ENCODE measurements around the gene ASTN1. TPM values are rescaled to one million over a fixed set of nuclear protein-coding genes. Genes with fewer than 3 reads are reported as not detected.

The ASTN1 gene
- total and polyA plus RNA-seq, 5 donors: 0.11 to 0.28 (median 0.12) TPM

DNA sequence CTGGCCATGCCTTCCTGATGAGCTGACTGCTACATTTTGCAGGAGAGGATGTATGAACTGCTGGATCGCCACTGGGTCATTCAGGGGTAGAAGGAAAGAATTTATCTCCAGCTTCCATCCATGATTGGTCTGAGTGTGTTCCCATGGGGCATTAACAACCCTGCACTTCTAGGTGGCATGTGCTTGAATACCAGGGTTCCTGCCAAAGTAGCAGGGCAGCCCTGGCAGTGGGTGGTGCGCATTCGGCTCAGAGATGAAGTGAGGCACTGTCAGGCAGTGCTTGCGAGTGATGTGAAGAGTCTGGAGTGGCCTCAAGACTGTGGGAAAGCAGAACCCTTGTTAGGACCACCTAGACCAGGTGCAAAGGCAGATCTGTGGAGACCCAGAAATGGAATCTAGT lies 294.9 kb downstream of the ASTN1 start:
- H3K4me1 ChIP-seq (ENCODE audit: control insufficient read depth, insufficient read depth, low read length): no peaks in the 10 kb centered on the region
- WGBS: 71% methylated on average over 4 of the region's 4 CpGs
- H3K9me3 ChIP-seq (ENCODE audit: control insufficient read depth, low read length): no peaks in the 10 kb centered on the region
- no peaks in the 10 kb centered on the region for H3K27me3 ChIP-seq (ENCODE audit: control insufficient read depth, insufficient read depth)
- ATAC-seq (peak; percentile 45 to 66), DNase-seq (no peak)
- H3K27ac ChIP-seq (ENCODE audit: low read length): no peak overlapping the region
- intact Hi-C loops (cut with DNase I): no loop called here
- no peak overlapping the region for H3K4me3 ChIP-seq (ENCODE audit: low read length)

DNA sequence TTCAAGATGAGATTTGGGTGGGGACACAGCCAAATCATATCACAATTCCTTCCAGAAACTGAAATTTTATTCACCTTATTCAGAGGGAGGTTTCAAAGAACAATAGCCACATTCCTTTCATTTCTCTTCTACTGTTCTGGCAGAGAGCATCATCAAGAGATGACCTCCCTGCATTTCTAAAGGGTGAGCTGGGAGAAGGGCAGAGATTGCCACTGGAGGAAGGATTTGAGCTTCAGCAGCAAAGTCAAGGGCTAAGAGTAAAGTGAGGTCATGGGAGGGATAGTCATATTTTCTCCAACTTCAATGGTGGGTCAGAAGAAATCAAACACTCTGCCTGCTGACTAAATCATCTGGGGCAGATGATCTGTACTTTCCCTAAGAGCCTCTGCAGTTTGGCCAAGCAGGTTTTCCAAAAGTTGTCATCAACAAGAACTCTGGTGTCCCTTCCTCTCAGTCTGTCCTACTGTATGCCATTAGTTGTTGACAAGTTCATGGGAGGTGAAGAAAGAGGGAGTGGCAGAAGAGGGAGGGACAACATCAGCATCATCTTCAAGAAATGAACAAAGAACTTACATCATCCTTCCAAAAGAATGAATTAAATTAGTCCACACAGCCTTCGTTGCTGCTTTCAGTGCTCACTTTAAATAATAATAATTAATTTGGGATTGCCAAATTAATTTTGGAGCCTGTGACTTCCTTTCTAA lies 298.3 kb downstream of the ASTN1 start:
- 70% methylated on average over 1 of the region's 1 CpG for WGBS
- H3K27me3 ChIP-seq (ENCODE audit: control insufficient read depth, insufficient read depth): no peaks in the 10 kb centered on the region
- DNase-seq (no peak), ATAC-seq (no peak)
- intact Hi-C loops (cut with DNase I): no loop called here
- no peaks in the 10 kb centered on the region for H3K9me3 ChIP-seq (ENCODE audit: control insufficient read depth, low read length)
- H3K27ac ChIP-seq (ENCODE audit: low read length): no peak overlapping the region
- H3K4me1 ChIP-seq (ENCODE audit: control insufficient read depth, insufficient read depth, low read length): no peaks in the 10 kb centered on the region
- no peak overlapping the region for H3K4me3 ChIP-seq (ENCODE audit: low read length)

DNA sequence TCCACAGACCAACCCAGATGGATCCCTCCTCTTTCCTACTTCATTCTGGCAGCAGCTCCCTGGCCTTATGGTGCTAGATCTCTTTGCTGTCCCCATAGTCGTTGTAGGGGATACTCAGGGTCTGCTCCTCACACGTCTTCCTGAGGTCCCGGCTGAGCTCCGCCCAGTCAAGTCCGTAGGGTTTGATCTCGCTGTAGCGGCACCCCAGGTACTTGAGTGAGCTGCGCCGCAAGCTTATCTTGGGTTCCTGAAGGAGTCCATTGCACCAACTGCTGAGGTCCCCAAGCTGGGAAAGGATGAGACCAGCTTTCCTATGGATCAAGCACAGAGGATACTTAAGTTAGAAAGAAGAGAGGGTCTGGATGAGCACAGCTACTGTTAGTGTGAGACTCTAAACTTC lies 300.3 kb downstream of the ASTN1 start:
- 86% methylated on average over 9 of the region's 9 CpGs for WGBS
- intact Hi-C loops (cut with DNase I): no loop called here
- peak in 1 of 2 donors; percentile 31 for ATAC-seq

DNA sequence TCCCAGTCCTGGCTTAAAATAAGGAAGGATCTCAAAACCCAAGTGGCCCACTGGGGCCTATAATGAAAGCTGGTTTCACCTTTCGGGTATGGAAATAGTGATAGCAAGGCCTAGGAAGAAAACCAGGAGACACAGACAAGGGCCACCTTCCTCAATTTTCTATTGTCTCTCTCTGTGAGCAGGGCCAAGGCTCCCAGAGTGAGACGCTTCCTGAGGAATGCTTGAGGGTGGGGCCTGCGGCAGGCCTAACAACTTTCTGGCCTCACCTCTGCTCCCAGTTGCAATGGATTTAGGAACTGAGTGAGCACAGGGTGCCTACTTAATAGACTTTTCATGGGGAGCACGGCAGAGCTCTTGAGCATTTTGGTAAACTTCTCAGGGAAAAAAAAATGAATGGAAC lies 300.9 kb downstream of the ASTN1 start:
- no peaks in the 10 kb centered on the region for H3K9me3 ChIP-seq (ENCODE audit: control insufficient read depth, low read length)
- no peak overlapping the region for H3K4me3 ChIP-seq (ENCODE audit: low read length)
- H3K27ac ChIP-seq (ENCODE audit: low read length): no peak overlapping the region
- H3K4me1 ChIP-seq (ENCODE audit: control insufficient read depth, insufficient read depth, low read length): no peaks in the 10 kb centered on the region
- WGBS: 87% methylated on average over 4 of the region's 4 CpGs
- DNase-seq (no peak), ATAC-seq (no peak)
- no peaks in the 10 kb centered on the region for H3K27me3 ChIP-seq (ENCODE audit: control insufficient read depth, insufficient read depth)
- intact Hi-C loops (cut with DNase I): no loop called here

More for the DNA sequence above, 300.3 kb downstream of the ASTN1 start:
- Histone ChIP-seq H3K4me1 (ENCODE audit: control insufficient read depth, insufficient read depth, low read length) (no peaks in the 10 kb centered on the region), H3K9me3 (ENCODE audit: control insufficient read depth, low read length) (no peaks in the 10 kb centered on the region), H3K27ac (ENCODE audit: low read length) (no peak overlapping the region), H3K4me3 (ENCODE audit: low read length) (no peak overlapping the region), H3K27me3 (ENCODE audit: control insufficient read depth, insufficient read depth) (no peaks in the 10 kb centered on the region)
- DNase-seq: no peak

DNA sequence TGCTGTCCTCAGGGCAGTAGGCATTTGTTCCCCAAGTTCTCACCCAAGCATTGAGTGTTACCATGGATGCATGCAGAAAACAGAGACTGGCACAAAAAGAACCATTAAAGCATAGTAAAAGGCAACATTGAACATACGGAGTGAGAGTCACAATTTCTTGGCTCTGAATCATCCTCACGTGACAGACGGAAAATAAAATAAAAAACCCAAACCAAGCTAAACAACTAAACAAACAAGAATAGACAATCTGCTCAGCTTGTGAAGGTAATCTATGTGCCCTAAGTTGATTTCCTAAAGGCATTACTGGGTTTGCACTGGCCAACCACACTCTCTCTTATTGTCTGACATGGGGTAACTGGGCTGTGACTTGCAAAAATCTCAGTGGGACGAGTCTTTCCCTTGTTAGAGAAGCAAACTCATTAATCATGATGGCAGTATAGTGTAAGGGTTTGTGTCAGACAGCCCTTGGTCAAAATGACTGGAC lies 306.0 kb downstream of the ASTN1 start:
- ATAC-seq (no peak), DNase-seq (no peak)
- Histone ChIP-seq H3K4me3 (ENCODE audit: low read length) (no peak overlapping the region), H3K4me1 (ENCODE audit: control insufficient read depth, insufficient read depth, low read length) (peaks cover 2% of the 10 kb centered on the region), H3K9me3 (ENCODE audit: control insufficient read depth, low read length) (no peaks in the 10 kb centered on the region), H3K27ac (ENCODE audit: low read length) (no peak overlapping the region), H3K27me3 (ENCODE audit: control insufficient read depth, insufficient read depth) (no peaks in the 10 kb centered on the region)
- whole genome bisulfite sequencing: 56% methylated on average over 4 of the region's 4 CpGs
- intact Hi-C loops (cut with DNase I): no loop called here

DNA sequence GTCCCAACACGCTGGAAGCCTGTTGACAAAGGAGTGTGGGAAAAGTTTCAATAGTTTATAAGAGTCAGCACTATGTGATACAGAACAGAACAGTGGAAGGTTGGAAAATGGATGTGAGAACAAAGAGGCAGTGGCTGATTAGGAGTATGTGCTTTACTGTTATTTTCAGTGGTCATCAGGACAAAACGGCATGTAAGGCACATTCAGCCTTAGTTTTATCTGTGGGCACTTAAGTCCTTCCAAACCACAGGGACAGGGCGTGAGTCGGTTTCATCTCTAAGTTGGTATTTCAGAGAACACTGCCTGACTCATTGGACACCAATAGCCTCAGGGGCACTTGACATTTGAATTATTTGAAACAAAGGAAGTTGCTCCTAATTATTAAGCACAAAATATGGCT lies 306.9 kb downstream of the ASTN1 start:
- intact Hi-C loops (cut with DNase I): no loop called here
- ATAC-seq (no peak), DNase-seq (no peak)
- H3K9me3 ChIP-seq (ENCODE audit: control insufficient read depth, low read length): no peaks in the 10 kb centered on the region
- H3K4me1 ChIP-seq (ENCODE audit: control insufficient read depth, insufficient read depth, low read length): peaks cover 2% of the 10 kb centered on the region
- H3K27ac ChIP-seq (ENCODE audit: low read length): no peak overlapping the region
- H3K4me3 ChIP-seq (ENCODE audit: low read length): no peak overlapping the region
- 36% methylated on average over 4 of the region's 4 CpGs for WGBS
- no peaks in the 10 kb centered on the region for H3K27me3 ChIP-seq (ENCODE audit: control insufficient read depth, insufficient read depth)

DNA sequence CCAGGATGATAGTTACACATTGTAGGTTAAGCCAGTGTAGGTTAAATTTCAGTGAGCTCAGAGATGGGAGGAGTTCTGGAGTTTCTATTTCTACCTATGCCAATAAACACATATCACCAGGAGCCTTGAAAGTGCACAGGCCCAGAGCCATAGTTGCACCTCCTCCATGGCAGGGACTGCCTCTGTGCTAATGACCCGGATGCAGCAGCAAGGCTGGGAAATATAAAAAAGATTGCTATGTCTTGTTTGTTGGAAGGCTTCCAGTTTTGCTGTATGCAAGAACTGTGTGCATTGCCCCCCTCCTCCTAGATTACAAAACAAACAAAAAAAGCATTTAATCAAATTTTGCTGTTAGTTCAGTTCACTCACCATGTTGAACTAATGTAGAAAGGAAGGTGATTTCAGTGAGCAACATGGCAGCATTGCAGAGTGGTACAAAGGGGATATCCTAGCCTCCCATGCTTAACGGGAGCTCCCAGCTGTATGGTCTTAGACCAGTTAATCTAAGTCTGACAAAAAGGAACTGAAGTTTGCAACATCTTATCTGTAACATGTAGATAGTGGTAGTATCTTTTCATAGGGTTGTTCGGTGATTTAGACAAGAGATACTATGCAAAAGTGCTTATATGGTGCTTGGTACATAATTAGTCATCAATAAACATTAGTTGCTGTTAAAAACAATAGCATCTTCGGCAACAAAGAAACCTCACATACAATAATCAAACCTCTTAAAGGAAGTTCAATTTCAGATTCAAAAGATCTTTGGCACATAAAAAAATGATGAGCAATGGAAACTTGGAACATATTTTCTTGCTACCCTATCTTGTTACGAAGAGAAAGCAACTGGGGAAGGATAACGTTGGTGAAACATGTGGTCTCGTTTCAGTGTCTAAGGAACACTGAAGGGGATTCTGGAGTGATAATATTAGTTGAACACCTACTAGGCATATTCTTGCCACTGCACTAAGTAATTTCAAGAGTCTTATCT lies 309.5 kb downstream of the ASTN1 start:
- no peaks in the 10 kb centered on the region for H3K27me3 ChIP-seq (ENCODE audit: control insufficient read depth, insufficient read depth)
- H3K9me3 ChIP-seq (ENCODE audit: control insufficient read depth, low read length): no peaks in the 10 kb centered on the region
- peaks cover 2% of the 10 kb centered on the region for H3K4me1 ChIP-seq (ENCODE audit: control insufficient read depth, insufficient read depth, low read length)
- DNase-seq (no peak), ATAC-seq (no peak)
- intact Hi-C loops (cut with DNase I): no loop called here
- no peak overlapping the region for H3K4me3 ChIP-seq (ENCODE audit: low read length)
- 67% methylated on average over 7 of the region's 7 CpGs for WGBS
- H3K27ac ChIP-seq (ENCODE audit: low read length): no peak overlapping the region

DNA sequence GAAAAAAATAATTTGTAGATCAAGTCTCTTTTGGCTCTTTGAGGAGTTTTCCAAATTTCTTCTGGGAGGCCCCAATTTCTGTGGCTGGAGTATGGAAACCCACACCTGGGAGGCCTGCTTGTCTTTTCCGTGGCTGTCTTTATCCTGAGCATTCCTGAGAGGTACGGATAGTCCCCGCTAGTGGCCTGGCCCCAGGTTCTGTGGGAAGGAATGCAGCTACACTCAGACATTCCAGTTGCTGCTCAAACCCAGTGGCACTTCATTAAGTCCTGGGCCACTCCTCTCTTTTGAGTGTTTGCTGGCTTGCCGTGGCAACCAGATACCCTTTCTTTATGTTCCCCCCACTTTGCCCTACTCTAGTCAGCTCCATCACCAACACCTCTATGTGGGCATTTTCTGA lies 310.4 kb downstream of the ASTN1 start:
- WGBS: 79% methylated on average over 4 of the region's 4 CpGs
- H3K27ac ChIP-seq (ENCODE audit: low read length): no peak overlapping the region
- ATAC-seq (no peak), DNase-seq (no peak)
- peaks cover 2% of the 10 kb centered on the region for H3K4me1 ChIP-seq (ENCODE audit: control insufficient read depth, insufficient read depth, low read length)
- H3K9me3 ChIP-seq (ENCODE audit: control insufficient read depth, low read length): no peaks in the 10 kb centered on the region
- H3K4me3 ChIP-seq (ENCODE audit: low read length): no peak overlapping the region
- no peaks in the 10 kb centered on the region for H3K27me3 ChIP-seq (ENCODE audit: control insufficient read depth, insufficient read depth)
- intact Hi-C loops (cut with DNase I): no loop called here

DNA sequence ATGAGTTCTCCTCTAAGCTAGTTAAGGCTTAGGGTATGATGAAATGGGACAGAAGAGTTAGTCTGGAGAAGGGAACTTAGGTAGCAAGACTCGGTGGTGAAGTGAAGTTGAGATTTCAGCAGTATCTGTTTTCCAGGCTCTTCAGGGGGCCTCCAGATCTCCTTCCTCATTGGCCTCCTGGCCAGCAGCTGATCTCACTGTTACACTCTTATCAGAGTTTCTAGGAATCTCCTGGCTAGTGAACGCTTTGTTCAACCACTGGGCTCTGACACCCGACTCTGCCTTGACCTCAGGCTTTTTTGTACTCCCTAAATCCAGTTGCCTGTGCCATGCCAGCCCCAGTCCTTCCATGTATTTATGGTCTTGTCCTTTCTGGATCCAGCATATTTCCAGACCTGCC lies 311.0 kb downstream of the ASTN1 start:
- intact Hi-C loops (cut with DNase I): no loop called here
- Histone ChIP-seq H3K4me1 (ENCODE audit: control insufficient read depth, insufficient read depth, low read length) (peaks cover 2% of the 10 kb centered on the region), H3K4me3 (ENCODE audit: low read length) (no peak overlapping the region), H3K9me3 (ENCODE audit: control insufficient read depth, low read length) (no peaks in the 10 kb centered on the region), H3K27ac (ENCODE audit: low read length) (no peak overlapping the region), H3K27me3 (ENCODE audit: control insufficient read depth, insufficient read depth) (no peaks in the 10 kb centered on the region)
- 25% methylated on average over 3 of the region's 3 CpGs for WGBS
- ATAC-seq (peak in 1 of 2 donors; percentile 55), DNase-seq (no peak)

DNA sequence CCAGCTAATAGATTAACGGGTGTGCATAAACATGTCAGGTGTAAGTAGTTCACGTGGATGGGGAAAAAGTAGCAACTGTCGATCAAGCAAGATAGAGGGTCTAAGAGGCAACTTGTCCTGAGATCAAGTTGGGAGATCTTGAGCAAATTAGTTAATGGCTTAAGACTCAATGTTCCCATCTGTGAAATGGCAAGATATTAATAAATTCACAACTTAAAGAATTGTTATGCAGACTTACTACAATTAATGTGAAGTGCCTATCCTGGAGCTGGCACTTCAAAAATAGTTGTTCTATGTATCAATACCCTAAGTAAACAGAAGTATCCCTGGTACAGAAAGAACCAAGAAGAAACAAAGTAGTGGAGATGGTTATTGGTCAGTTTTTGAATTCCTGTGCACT lies 312.4 kb downstream of the ASTN1 start:
- ATAC-seq: no peak
- DNase-seq: no peak
- Histone ChIP-seq H3K9me3 (ENCODE audit: control insufficient read depth, low read length) (no peaks in the 10 kb centered on the region), H3K27me3 (ENCODE audit: control insufficient read depth, insufficient read depth) (no peaks in the 10 kb centered on the region), H3K27ac (ENCODE audit: low read length) (no peak overlapping the region), H3K4me1 (ENCODE audit: control insufficient read depth, insufficient read depth, low read length) (peaks cover 2% of the 10 kb centered on the region), H3K4me3 (ENCODE audit: low read length) (no peak overlapping the region)
- intact Hi-C loops (cut with DNase I): no loop called here
- 89% methylated on average over 3 of the region's 3 CpGs for WGBS

DNA sequence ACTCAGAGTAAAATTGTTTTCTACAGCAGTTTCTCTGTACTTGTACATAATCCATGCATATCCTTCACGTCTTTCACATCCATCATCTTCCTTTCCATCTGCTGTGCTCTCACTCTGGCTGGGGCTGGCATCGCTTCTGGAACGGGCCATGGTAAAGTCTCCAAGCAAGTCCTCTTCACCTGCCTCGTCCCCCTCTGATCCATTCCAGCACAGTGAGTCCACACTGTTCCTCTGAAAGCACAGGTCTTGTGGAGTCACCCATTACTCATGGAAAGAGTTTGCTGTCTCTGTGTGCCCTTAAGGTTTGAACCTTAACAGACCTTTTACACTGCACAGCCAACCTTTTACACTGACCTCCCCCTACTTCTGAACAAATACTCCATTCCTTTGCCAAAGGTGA lies 313.6 kb downstream of the ASTN1 start:
- Histone ChIP-seq H3K27ac (ENCODE audit: low read length) (no peak overlapping the region), H3K27me3 (ENCODE audit: control insufficient read depth, insufficient read depth) (no peaks in the 10 kb centered on the region), H3K4me3 (ENCODE audit: low read length) (no peak overlapping the region), H3K4me1 (ENCODE audit: control insufficient read depth, insufficient read depth, low read length) (peaks cover 2% of the 10 kb centered on the region), H3K9me3 (ENCODE audit: control insufficient read depth, low read length) (no peaks in the 10 kb centered on the region)
- DNase-seq (no peak), ATAC-seq (no peak)
- 82% methylated on average over 4 of the region's 4 CpGs for WGBS
- intact Hi-C loops (cut with DNase I): no loop called here
